ENCODE data around the gene RFX5.

The RFX5 gene

DNA sequence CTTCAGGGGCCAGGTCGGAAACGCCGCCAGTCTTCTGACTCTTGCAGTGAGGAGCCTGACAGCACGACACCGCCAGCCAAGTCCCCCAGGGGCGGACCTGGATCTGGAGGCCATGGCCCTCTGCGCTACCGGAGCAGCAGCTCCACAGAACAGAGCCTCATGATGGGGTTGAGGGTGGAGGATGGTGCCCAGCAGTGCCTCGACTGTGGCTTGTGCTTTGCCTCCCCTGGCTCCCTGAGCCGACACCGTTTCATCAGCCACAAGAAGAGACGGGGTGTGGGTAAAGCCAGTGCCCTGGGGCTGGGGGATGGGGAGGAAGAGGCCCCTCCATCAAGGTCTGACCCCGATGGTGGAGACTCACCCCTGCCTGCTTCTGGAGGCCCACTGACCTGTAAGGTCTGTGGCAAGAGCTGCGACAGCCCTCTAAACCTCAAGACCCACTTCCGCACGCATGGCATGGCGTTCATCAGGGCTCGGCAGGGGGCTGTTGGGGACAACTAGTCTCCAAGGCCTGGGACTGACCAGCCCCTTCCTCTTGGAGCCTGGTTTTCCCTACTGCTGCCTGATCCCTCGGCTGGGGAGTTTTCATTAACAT is 56.2 kb downstream of the RFX5 start:
- TF ChIP-seq CTCF (conservative IDR thresholded peaks at IDR 0.05; ENCODE audit: low read length) (no peak), EZH2phosphoT487 (IDR thresholded peaks at IDR 0.05; ENCODE audit: borderline replicate concordance) (no peak)
- Histone ChIP-seq H3F3A (ENCODE audit: low read depth) (no peaks in the 10 kb centered on the region), H3K79me2 (ENCODE audit: insufficient read depth, low read length) (peaks cover 12% of the 10 kb centered on the region; the same call in 1 of the 2 replicates), H3K36me3 (ENCODE audit: insufficient read depth, low read length) (peaks cover 88% of the 10 kb centered on the region; the same call in 1 of the 2 replicates), H3K9ac (ENCODE audit: low read depth, low read length, poor library complexity, severe bottlenecking) (no peak overlapping the region), H3K4me3 (ENCODE audit: low read length, poor library complexity, severe bottlenecking) (no peak overlapping the region), H4K20me1 (ENCODE audit: insufficient read depth, low read length, poor library complexity, severe bottlenecking) (peaks cover 10% of the 10 kb centered on the region), H3K27me3 (ENCODE audit: insufficient read depth, low read length, poor library complexity, severe bottlenecking) (no peaks in the 10 kb centered on the region), H3K4me1 (ENCODE audit: insufficient read depth, low read length, poor library complexity, severe bottlenecking) (no peaks in the 10 kb centered on the region), H3K9me2 (replicated peaks; ENCODE audit: low read depth, low read length) (no peaks in the 10 kb centered on the region), H3K4me2 (ENCODE audit: low read depth, low read length, poor library complexity, severe bottlenecking) (no peak overlapping the region), H2AFZ (ENCODE audit: low read length) (no peak overlapping the region), H3K9me3 (ENCODE audit: insufficient read depth, low read depth, low read length) (no peaks in the 10 kb centered on the region)
